Left ventricle myocardium superior (tissue), 1 donor: ENCODE results near the gene PEAR1. TPM values are rescaled to one million over a fixed set of nuclear protein-coding genes. Genes with fewer than 3 reads are reported as not detected.
A peak's percentile ranks its signal among the peaks of the same experiment; 100 is the strongest.
"Not testable (repeated sequence)": the region's sequence is repeated elsewhere in the genome, so short reads cannot be mapped to it uniquely, and the experiment has no call there.

ENCODE experiments used
- ATAC-seq: fragments of 200-7000 bp; cut with Tn5 transposase; one replicate; pipeline ENCODE4 v1.9.1; 2020; ENCODE audit warnings: mild to moderate bottlenecking, moderate library complexity
- DNase-seq: peaks from one replicate; pipeline ENCODE4 v3.0.0-alpha.2; 2020
- intact Hi-C: fragments of 100-400 bp; cut with micrococcal nuclease; formaldehyde crosslinking; loops from one replicate; pipeline ENCODE4 v1.11.0; 2022
- total RNA-seq: library from RNA; stranded (reverse); fragmentation: NEBNext Ultra II Directional; extraction: Animal tissue kit (Norgen Biotek cat#: 25700); gene quantifications from one replicate; pipeline ENCODE4 v1.2.1, GENCODE V29; 2021
- donor health status: DM: no; HTN: yes; CAD: no; lungs with severe emphysema.

The PEAR1 gene
- total RNA-seq, 1 donor from 2014 or later: 8.2 TPM

DNA sequence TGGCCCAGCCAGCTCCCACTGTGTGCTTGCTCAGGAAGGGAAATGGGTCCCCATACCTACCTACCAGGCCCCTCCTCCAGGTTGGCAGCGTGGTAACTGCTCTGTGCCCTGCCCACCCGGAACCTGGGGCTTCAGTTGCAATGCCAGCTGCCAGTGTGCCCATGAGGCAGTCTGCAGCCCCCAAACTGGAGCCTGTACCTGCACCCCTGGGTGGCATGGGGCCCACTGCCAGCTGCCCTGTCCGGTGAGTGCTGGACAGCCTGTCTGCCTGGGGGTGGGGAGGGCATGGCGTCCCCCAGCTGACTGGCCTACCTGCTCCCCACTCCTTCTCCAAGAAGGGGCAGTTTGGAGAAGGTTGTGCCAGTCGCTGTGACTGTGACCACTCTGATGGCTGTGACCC lies 16.2 kb downstream of the PEAR1 start:
- ATAC-seq (no peak), DNase-seq (no peak)
- intact Hi-C loops: no loop called here

DNA sequence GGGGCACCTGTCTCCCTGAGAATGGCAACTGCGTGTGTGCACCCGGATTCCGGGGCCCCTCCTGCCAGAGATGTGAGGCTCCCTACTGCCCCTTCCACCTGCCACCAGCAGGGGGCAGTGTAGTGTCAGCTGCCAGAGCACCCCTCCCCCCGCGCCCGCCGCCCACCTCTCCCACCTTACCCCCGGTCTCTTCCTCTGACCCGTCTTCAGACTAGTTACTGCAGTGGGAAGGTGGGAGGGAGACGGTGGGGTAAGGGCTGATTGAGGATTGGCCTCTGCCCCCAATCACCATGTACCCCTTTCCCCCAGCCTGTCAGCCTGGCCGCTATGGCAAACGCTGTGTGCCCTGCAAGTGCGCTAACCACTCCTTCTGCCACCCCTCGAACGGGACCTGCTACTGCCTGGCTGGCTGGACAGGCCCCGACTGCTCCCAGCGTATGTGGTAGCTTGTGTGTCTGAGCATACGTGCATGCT lies 16.8 kb downstream of the PEAR1 start:
- ATAC-seq (peak; percentile 22), DNase-seq (peak; percentile 60)
- intact Hi-C loops: no loop called here

- intact Hi-C loops: no loop called here
- DNase-seq (no peak), ATAC-seq (no peak)
Observed at GRCh38 chr1:156911577-156912298, 18.2 kb downstream of the PEAR1 start.

GRCh38 chr1:156912310-156912709 lies 18.8 kb downstream of the PEAR1 start:
- DNase-seq (no peak), ATAC-seq (no peak)
- intact Hi-C loops: no loop called here

DNA sequence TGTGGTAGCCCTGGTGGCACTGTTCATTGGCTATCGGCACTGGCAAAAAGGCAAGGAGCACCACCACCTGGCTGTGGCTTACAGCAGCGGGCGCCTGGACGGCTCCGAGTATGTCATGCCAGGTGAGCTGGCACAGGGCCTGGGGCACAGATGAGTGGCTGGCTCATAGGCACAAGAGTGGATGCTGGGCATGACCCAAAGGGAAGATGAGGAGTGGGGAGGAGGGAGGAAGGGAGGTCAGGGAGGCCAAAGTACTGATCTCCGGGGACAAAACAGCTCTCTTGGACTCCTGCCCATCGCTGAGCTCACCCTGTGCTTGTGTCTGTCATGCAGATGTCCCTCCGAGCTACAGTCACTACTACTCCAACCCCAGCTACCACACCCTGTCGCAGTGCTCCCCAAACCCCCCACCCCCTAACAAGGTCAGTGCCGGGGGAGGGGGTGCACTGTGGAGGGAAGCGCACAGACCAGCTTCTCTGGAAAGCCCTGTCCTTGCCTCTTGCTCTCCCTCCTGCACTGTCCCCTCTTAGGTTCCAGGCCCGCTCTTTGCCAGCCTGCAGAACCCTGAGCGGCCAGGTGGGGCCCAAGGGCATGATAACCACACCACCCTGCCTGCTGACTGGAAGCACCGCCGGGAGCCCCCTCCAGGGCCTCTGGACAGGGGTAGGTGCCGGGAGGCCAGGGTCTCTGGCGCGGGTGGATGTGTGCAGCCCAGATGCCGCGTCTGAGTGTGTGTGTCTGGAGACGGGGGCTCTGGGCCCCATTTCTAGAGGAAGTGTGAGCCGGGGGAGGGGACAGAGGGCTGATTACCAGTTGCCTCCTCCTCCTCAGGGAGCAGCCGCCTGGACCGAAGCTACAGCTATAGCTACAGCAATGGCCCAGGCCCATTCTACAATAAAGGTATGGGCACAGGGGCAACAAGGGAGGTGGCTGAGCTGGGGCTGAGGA lies 19.6 kb downstream of the PEAR1 start:
- DNase-seq (peak; percentile 53), ATAC-seq (peak; percentile 50)
- intact Hi-C loops: no loop called here

DNA sequence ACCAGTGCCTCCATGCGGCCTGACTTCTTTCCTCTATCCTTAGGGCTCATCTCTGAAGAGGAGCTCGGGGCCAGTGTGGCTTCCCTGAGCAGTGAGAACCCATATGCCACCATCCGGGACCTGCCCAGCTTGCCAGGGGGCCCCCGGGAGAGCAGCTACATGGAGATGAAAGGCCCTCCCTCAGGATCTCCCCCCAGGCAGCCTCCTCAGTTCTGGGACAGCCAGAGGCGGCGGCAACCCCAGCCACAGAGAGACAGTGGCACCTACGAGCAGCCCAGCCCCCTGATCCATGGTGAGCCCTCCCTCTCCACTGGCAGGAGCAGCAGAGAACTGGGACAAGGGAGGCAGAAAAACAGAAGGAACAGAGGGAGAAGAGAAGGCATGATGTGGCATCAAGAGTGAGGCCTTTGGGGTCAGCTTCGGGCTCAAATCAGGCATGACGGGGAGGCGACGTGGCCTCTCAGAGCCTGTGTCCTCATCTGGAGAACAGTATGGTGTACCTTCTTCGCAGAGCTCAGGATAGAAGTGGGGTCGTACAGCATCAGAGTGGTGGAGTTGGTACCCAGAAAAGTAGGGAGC lies 20.4 kb downstream of the PEAR1 start:
- intact Hi-C loops: no loop called here
- ATAC-seq: no peak
- no peak for DNase-seq

- DNase-seq (no peak), ATAC-seq (no peak)
- intact Hi-C loops: no loop called here
Observed at GRCh38 chr1:156914440-156914856, 20.9 kb downstream of the PEAR1 start.

- intact Hi-C loops: no loop called here
- DNase-seq: peak; percentile 91
- peak; percentile 96 for ATAC-seq
Observed at GRCh38 chr1:156920233-156921052, 26.9 kb downstream of the PEAR1 start, which contains the start of gene LRRC71. TSS of gene LRRC71 (plus strand) at chr1:156920632. CDS start at chr1:156920804, 172 bp downstream.

GRCh38 chr1:156921053-156921529 lies 27.6 kb downstream of the PEAR1 start:
- intact Hi-C loops: no loop called here
- ATAC-seq (no peak), DNase-seq (no peak)

DNA sequence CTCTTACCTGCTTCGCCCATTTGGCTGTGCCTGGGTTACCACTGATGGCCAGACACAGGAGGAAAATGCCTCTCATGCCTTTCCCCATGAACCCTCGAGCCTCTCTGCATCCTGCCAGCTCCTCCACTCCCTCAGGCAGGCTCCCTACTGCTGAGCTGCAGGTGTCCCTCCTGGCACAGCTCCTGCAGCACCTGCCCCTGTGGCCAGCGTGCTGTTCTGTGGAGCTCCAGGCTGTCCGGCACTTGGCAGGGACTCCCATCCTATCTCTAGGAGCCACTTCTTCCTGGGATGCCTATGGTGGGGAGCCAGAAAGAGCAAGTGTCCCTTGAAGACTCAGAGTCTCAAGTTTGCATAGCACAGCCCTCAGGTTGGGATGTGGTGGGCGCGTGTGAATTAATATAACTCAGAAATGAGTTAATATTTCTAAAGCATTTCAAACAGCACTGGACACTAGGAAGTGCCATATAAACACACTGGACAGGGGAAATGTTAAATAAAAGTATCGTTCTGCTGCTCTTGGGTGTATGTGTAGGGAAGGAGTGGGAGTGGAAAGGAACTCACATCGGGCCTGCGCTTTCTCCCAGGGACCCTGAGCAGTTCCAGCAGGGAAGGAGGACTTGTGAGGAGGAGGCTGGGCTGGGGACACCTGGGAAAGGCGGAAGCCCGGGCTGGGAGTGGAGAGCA lies 29.6 kb downstream of the PEAR1 start:
- intact Hi-C loops: no loop called here
- no peak for ATAC-seq
- DNase-seq: no peak

DNA sequence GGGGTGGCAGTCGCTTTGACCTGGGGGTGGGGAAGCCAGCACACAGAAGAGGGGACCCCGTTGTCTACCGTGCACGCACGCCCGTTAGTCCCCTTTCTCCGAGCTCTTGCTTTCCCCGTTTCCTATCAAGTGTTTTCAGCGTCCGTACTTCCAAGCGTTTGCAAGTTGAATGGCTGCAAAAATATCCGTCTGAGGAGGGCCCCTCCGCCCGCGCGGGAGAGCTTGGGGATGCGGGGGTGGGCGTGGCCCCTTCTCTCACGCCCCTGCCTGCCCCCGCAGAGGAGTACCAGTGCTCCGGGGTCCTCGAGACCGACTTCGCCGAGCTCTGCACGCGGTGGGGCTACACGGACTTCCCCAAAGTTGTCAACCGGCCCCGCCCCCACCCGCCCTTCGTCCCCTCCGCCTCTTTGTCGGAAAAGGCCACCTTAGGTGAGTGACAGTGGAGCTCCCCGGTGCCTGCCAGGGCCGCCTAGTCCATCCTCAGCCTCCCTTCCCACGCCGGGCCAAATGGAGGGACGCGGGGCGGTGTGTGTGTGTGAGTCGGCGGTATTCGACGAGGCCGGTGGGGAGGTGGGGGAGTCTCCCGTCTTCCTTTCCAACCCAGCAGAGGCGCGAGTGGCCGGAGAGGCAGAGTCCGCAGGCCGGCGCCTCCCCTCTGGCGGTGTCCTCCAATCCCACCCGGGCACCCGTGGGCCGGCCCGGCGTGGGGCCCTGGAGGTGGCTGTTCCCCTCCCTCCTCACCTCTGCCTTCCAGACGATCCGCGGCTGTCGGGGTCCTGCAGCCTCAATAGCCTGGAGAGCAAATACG lies 30.4 kb downstream of the PEAR1 start:
- DNase-seq (no peak), ATAC-seq (no peak)
- intact Hi-C loops: no loop called here

- intact Hi-C loops: no loop called here
- DNase-seq: no peak
- no peak for ATAC-seq
Observed at GRCh38 chr1:156924478-156925153, 31.1 kb downstream of the PEAR1 start.

GRCh38 chr1:156925154-156926010 lies 31.9 kb downstream of the PEAR1 start:
- ATAC-seq (no peak), DNase-seq (no peak)
- intact Hi-C loops: no loop called here

- ATAC-seq: peak; percentile 42
- peak; percentile 76 for DNase-seq
- intact Hi-C loops: no loop called here
Observed at GRCh38 chr1:156926175-156926574, 32.7 kb downstream of the PEAR1 start.

DNA sequence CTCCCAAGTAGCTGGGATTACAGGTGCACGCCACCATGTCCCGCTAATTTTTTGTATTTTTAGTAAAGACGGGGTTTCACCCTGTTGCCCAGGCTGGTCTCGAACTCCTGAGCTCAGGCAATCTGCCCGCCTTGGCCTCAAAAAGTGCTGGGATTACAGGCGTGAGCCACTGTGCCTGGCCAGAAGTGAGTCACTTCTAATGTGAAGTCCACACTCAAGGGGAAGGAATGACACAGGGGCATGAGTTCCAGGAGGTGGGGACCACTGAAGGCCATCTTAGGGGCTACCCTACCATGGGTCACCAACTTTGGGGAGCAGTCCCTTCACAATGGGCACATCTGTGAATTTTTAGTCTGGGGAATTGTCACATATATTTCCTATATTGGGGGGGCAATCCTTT lies 33.2 kb downstream of the PEAR1 start:
- ATAC-seq, DNase-seq, intact Hi-C loops: not testable (repeated sequence)
